ENCODE data around the gene SLC2A3.

- TF ChIP-seq CTCF (IDR thresholded peaks at IDR 0.05) (no peak), EP300 (IDR thresholded peaks at IDR 0.05) (no peak), POLR2A (IDR thresholded peaks at IDR 0.05) (no peak)
Observed at GRCh38 chr12:7923241-7924236, 12.4 kb downstream of the SLC2A3 start.
